ENCODE results near the gene ITGB5.
"Not testable (repeated sequence)": the region's sequence is repeated elsewhere in the genome, so short reads cannot be mapped to it uniquely, and the experiment has no call there.

The ITGB5 gene

DNA sequence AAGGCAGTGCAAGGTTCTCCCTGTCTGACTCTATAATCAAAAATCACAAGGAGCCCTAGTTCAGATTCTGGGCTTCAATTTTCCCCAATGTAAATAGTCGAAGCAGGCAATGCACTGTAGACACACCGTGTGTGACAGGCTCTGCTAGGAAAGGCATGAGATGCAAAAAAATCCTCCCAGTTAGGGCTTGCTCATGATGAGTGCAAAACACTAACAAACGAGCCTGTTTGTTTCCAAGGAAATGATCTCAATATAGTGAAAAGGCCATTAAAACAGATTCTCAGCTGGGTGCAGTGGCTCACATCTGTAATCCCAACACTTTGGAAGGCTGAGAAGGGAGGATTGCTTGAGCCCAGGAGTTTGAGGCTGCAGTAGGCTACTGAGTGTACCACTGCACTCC lies 101.2 kb downstream of the ITGB5 start:
- TF ChIP-seq, protein P1, sequence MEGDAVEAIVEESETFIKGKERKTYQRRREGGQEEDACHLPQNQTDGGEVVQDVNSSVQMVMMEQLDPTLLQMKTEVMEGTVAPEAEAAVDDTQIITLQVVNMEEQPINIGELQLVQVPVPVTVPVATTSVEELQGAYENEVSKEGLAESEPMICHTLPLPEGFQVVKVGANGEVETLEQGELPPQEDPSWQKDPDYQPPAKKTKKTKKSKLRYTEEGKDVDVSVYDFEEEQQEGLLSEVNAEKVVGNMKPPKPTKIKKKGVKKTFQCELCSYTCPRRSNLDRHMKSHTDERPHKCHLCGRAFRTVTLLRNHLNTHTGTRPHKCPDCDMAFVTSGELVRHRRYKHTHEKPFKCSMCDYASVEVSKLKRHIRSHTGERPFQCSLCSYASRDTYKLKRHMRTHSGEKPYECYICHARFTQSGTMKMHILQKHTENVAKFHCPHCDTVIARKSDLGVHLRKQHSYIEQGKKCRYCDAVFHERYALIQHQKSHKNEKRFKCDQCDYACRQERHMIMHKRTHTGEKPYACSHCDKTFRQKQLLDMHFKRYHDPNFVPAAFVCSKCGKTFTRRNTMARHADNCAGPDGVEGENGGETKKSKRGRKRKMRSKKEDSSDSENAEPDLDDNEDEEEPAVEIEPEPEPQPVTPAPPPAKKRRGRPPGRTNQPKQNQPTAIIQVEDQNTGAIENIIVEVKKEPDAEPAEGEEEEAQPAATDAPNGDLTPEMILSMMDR (IDR thresholded peaks at IDR 0.05; ENCODE audit: low read depth, low read length): no peak
- no peak for DNase-seq (ENCODE audit: extremely low read depth, low read depth)

DNA sequence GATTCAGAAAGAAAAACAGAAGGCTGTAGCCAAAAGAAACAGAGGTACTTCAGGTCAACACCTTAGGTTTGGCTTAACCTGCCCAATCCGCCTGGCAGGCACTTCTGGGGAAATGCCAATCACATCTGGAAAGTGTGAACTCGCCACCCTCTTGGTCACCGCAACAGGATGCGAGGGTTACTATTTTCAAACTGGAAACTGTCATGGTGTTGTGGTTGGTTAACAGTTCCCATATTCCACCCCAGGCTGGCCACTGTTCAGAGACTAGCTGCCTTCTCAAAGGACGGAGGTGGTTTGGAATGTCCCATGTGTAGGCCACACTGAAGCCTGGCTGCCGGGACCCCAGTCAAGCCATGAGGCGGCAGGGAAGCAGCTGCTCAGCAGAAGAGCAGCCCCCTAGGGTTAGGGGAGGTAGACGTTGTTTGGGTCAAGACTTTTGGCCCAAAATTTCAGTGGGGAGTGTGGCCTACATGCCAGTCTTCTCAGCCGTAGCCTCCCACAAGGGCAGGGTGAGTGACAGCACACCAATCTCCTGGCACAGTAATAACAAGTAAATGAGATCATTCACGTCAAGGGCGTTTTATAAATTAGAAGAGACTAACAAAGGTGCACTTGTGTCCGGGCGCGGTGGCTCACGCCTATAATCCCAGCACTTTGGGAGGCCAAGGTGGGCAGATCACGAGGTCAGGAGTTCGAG lies 102.3 kb downstream of the ITGB5 start:
- TF ChIP-seq, protein P1 (IDR thresholded peaks at IDR 0.05; ENCODE audit: low read depth, low read length): no peak
- no peak for DNase-seq (ENCODE audit: extremely low read depth, low read depth)

DNA sequence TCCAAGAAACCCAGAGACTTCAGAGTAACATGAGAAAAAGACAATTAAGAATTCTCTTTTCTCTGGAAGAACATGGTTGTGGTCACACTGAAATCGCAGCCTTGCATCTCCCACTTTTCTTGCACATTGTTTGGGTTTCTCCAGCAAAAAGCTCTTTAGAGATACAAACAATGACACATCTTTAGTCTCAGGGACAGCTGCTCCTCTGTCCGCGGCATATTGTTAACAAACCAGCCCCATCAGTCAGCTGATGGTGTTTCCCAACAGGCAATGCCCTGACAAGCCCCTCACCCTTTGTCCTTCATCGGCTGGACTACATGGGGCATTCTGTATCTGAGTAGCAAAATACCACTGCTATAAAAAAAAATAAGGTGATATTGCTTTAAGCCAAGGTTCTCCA lies 103.5 kb downstream of the ITGB5 start:
- no peak for DNase-seq (ENCODE audit: extremely low read depth, low read depth)
- TF ChIP-seq, protein P1 (IDR thresholded peaks at IDR 0.05; ENCODE audit: low read depth, low read length): no peak

- DNase-seq (ENCODE audit: extremely low read depth, low read depth): not testable (repeated sequence)
Observed at GRCh38 chr3:124782377-124782712, 104.8 kb downstream of the ITGB5 start.

DNA sequence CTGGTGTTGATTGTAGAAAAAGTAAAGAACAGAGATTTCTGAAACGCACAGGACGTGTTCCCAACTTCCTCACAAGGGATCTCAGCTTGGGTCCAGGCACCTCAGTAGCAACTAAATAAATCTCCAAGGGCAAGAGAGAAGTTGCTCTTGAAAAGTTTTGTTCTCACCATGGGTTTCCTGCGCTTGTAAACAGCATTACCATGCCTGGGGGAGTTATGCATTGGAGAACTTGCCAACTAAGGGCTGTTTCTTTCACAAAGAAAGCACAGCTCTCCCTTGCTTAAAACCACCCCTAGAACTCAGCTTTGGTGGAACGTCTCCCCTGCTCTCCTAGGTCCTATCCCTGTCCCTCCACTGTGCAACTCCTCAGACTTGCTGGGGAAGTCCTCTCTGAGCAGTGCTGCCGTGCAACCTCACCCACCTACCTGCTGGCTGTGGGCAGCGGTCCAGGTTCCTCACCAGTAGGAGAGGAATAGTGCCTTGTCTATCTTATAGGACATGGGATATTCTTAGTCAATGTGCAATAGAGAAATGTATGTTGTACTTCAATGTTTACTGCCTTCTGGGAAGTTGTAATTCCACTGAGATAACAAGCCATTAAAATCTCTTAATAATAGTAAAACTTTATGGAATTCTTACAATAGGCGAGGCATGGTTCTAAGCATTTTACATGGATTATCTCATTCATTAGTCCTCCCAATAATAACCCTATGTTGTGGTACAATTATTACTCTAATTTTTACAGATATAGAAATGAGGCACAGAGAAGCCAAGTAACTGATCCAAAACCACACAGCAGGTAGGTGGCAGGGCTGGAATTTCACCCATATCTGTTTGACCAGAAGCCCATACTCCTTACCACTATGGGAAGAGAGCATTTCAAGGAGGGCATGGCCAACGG lies 105.4 kb downstream of the ITGB5 start:
- TF ChIP-seq, protein P1 (IDR thresholded peaks at IDR 0.05; ENCODE audit: low read depth, low read length): no peak
- no peak for DNase-seq (ENCODE audit: extremely low read depth, low read depth)

- TF ChIP-seq, protein P1 (IDR thresholded peaks at IDR 0.05; ENCODE audit: low read depth, low read length): no peak
- DNase-seq (ENCODE audit: extremely low read depth, low read depth): no peak
Observed at GRCh38 chr3:124780761-124781475, 106.2 kb downstream of the ITGB5 start.

DNA sequence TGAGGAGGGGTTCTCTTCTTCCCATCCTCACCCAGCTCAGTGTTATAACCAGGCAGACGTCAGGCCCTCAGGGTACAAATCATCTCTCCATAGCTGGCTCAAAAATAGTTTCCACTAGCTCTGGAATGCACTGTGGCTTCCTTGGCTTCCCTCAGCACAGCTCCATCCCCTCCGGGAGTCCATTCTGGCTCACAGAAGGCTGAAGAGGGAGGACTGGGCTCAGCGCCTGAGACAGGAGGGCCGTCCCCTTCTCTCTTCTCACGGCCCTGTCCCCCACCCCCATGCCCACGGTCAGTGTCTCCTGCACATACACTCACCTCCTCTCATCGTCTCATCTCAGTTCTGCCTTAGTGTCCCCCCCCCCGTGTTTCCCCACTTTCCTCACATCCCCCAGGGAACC lies 106.8 kb downstream of the ITGB5 start:
- TF ChIP-seq, protein P1 (IDR thresholded peaks at IDR 0.05; ENCODE audit: low read depth, low read length): no peak
- peak; percentile 72 for DNase-seq (ENCODE audit: extremely low read depth, low read depth)
